HG03342 (cell line): ENCODE results near the gene IGFL2.
"Not testable (repeated sequence)": the region's sequence is repeated elsewhere in the genome, so short reads cannot be mapped to it uniquely, and the experiment has no call there.

Experiments
- ATAC-seq: cut with Tn5 transposase; IDR thresholded peaks from one replicate; pipeline ENCODE4 v1.9.1; 2021; ENCODE audit warnings: mild to moderate bottlenecking, moderate library complexity; ENCODE audit not compliant: unreplicated experiment

The IGFL2 gene

DNA sequence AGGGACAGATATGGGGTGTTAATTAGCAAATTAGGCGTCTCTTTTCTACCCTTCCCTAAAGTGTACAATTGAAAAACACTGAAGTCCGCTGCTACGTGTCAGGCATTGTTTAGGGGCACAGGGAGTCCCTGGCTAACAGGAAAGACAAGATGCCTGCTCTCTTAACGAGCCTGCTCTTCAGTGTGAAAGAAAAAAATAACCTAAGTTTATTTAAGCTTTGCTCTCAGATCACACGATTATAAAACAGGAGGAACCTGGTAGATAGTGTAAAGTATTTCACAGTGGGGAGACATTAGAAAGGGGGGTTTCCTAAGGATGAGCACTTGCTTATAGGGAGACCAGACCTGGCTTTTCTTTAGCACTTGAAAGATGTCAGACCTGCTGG, 38.7 kb downstream of the IGFL2 start:
- ATAC-seq, result no peak

- ATAC-seq, result no peak
Observed at GRCh38 chr19:46189971-46190888, 42.2 kb downstream of the IGFL2 start.

- no peak for ATAC-seq
Observed at GRCh38 chr19:46191356-46191755, 43.3 kb downstream of the IGFL2 start.

- no peak for ATAC-seq
Observed at GRCh38 chr19:46191972-46192371, 43.9 kb downstream of the IGFL2 start.

- not testable (repeated sequence) for ATAC-seq
Observed at GRCh38 chr19:46192626-46192991, 44.6 kb downstream of the IGFL2 start.

DNA sequence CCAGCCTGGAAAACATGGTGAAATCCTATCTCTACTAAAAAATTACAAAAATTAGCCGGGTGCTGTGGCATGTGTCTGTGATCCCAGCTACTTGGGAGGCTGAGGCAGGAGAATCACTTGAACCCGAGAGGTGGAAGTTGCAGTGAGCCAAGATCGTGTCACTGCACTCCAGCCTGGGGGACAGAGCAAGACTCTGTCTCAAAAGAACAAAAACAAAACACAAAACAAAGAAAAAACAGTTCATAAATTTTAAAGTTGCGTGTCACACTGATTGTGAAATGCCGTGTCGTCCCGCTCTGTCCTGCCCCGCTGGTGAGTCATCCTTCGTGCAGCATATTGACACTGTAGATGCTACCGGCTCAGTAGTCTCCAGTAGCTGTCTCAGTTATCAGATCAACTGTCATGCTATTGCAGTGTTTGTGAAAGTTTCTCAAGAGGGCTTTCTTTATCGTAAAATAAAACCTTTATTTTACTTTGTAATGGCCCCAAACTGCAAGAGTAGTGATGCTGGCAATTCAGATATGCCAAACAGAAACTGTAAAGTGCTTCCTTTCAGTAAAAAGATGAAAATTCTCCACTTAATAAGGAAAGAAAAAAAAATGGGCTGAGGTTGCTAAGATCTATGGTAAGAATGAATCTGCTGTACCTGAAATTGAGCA, 45.1 kb downstream of the IGFL2 start:
- no peak for ATAC-seq

DNA sequence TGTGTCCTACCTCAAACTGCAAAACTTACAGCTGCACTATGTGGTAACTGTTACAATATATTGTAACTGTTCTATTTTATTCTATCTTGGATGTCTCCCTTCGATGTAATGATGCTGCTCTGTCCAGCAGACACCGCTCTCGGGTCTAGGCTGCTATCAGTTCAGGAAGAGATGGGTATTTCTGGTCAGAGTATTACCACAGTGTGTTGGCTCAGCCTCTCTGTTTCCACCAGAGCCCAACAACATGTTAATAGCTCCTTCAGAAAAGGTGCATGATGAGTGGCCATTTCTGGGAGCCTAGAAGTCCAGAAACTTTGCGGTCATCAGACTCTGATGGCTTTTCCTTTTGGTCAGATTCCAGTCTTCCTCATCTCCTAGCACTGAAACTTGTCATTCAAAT, 45.6 kb downstream of the IGFL2 start:
- no peak for ATAC-seq

DNA sequence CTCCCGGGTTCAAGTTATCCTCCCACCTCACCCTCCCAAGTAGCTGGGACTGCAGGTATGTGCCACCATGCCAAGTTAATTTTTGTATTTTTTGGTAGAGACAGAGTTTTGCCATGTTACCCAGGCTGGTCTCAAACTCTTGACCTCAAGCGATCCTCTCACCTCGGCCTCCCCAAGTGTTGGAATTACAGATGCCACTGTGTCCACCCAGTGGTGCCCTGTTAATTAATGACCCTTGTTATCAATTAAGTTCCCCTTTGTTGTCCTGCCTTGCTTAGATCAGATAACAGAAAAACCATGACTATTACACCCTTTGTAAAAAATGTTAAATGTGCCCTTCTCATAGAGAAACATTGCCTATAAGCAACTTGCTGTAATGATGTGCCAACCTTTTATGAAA, 47.1 kb downstream of the IGFL2 start:
- no peak for ATAC-seq

DNA sequence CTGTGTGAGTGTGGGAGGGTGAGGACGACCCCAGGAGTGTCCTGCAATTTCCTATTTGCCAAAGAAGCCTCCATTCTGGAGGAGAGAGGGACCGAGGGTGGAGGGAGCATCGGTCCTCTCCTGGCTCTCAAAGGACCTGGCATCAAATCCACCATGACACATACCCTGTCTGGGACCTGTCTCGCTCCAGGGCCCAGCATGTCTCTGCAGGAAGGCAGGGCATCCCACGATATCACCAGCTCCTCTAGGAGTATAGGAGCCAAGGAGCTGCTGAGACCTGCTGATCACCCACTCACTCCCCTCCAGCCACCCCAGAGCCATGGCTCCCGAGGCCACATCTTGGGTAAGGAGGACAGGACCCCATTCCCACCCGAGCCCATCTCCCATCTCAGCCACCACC, 47.9 kb downstream of the IGFL2 start:
- not testable (repeated sequence) for ATAC-seq

- ATAC-seq, result no peak
Observed at GRCh38 chr19:46196410-46197124, 48.5 kb downstream of the IGFL2 start.

- no peak for ATAC-seq
Observed at GRCh38 chr19:46197314-46198070, 49.5 kb downstream of the IGFL2 start.

- ATAC-seq, result no peak
Observed at GRCh38 chr19:46198756-46199155, 50.7 kb downstream of the IGFL2 start.

GRCh38 chr19:46201454-46202310, 53.6 kb downstream of the IGFL2 start:
- ATAC-seq, result no peak

DNA sequence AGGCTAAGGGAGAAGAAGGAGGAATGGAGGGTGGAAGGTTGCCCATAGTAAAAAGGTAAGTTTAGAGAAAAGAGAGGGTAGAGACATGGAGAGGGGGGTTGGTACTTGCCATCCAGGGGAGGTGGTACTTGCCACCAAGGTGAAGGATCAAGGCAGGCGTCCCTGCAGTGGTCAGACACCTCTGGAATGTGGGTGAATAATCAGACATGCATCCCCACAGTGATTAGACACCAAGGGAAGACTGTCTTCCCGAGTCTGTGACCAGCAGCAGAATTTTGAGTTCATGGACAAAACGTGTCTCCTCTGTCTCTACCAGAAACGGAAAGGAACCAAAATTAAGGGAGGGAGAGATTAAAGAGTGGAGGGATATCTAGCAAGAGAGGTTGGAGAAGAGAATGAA, 54.4 kb downstream of the IGFL2 start:
- no peak for ATAC-seq

DNA sequence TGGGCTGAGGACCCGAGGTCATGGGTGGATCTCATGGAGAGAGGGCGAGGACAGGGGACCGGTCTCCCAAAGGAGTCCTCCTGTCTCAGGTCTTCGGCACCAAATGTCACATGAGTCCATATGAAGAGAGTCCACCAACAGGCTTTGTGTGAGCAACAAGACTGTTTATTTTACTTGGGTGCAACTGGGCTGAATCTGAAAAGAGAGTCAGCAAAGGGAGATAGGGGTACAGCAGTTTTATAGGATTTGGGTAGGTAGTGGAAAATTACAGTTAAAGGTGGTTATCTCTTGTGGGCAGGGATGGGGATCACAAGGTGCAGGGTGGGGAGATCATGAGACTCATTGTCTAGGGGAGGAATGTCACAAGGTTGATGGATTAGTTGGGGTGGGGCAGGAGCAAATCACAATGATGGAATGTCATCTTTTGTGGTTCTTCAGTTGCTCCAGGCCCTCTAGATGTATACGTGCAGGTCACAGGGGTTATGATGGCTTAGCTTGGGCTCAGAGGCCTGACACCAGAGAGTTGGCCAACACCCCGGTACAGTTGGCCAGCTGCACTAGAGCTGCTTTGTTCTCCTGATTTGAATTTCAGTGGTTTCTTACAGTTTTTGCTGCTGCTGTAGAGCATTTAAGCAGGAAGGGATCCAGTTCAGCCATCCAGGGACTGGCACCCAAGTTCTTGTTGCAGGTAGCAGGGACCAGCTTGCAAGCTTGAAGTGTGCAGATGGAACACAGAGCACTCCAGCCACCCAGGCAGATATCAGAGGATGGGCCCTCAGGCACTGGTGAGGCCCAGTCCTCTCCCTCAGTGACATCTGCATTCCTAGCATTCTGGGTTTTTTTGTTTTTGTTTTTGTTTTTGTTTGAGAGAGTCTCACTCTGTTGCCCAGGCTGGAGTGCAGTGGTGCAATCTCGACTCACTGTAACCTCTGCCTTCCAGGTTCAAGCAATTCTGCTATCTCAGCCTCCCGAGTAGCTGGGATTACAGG, 55.1 kb downstream of the IGFL2 start:
- no peak for ATAC-seq

GRCh38 chr19:46204008-46204407, 56.0 kb downstream of the IGFL2 start:
- ATAC-seq, result no peak

DNA sequence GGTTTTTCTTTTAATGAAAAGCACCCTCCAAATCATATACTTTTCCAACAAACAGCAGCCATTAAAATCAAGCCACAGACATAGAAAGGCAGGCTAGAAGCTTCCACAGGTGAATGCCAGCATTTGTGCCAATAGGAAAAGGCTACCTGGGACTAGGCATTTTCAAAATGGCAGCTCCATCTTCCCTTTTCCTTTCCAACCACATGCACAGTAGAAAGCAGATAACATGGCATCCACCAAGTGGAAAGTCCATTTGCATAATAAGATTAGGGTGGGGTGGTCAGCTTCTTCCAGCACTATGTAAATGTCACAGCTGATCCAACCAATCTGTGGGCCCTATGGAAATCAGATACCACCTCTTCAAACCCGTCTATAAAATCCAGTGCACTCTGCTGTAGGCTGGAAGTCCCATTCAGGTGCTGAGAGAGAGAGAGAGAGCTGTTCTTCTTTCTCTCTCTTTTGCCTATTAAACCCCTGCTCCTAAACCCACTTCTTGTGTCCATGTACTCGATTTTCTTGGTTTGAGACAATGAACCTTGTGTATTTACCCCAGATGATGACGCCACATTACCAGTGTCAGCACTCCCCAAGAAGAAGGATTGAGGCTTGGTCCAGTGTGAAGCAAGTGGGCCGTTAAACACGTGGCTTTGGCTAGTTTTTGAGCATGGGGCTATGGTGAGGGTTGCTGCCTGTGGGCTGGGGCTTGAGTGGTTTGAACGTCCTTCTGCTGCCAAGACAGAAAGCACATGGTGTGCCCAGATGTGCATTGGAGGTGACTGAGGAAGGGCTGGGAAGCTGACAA, 57.3 kb downstream of the IGFL2 start:
- ATAC-seq, result no peak

DNA sequence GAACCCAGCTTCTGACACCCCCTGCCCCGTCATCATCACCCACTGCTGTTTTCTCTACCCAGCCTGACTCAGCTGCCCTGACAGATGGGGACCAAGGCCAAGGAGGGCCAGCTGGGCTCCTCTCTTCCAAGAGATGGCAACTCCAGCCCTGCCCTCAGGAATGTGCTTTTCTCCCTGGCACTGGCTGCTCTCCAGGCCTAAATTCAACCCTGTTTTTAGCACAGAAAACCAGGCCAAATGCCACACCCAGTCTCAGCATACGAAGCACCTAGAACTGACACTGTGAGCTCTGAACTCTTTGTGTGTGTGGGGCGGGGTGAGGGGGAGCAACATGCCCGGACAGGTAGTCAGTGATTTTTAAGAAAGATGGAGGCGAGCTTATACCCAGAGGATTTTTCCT, 58.1 kb downstream of the IGFL2 start:
- no peak for ATAC-seq
